Skeletal muscle tissue (tissue), 4 donors: Measurements from ENCODE around the gene CNTNAP5. TPM values are rescaled to one million over a fixed set of nuclear protein-coding genes. Genes with fewer than 3 reads are reported as not detected.

Experiments
- H3K27ac ChIP-seq: one replicate; pipeline ENCODE4 v1.7.0; 2013; ENCODE audit warnings: mild to moderate bottlenecking, low read depth, low read length, inconsistent platforms
- H3K27me3 ChIP-seq, 3 donors: one replicate each; pipeline ENCODE4 v1.7.0; 2013; ENCODE audit warnings: low read length in 3 of 3; ENCODE audit not compliant: control insufficient read depth in 3 of 3, insufficient read depth in 3 of 3
- H3K36me3 ChIP-seq, 3 donors: one replicate each; pipeline ENCODE4 v1.7.0; 2013; ENCODE audit warnings: low read length in 3 of 3; ENCODE audit not compliant: control insufficient read depth in 3 of 3, insufficient read depth in 3 of 3
- H3K4me1 ChIP-seq, 3 donors: one replicate each; pipeline ENCODE4 v1.7.0; 2013; ENCODE audit warnings: low read length in 3 of 3, mild to moderate bottlenecking in 3 of 3; ENCODE audit not compliant: control insufficient read depth in 3 of 3, insufficient read depth in 3 of 3
- H3K4me3 ChIP-seq, 3 donors: one replicate each; pipeline ENCODE4 v1.7.0; 2013; ENCODE audit warnings: low read length in 3 of 3
- H3K9ac ChIP-seq, 3 donors: one replicate each; pipeline ENCODE4 v1.7.0; 2013; ENCODE audit warnings: low read length in 3 of 3, mild to moderate bottlenecking in 3 of 3, moderate library complexity in 2 of 3, low read depth in 1 of 3
- H3K9me3 ChIP-seq, 3 donors: one replicate each; pipeline ENCODE4 v1.7.0; 2013; ENCODE audit warnings: low read length in 3 of 3; ENCODE audit not compliant: control insufficient read depth in 3 of 3
- total RNA-seq: library from RNA; depleted of rRNA; stranded (reverse); fragments of >200 nt; gene quantifications from one replicate; pipeline ENCODE4 v1.2.3, GENCODE V29; 2014
- donor health status: Osteomylitis.

Gene CNTNAP5
- total RNA-seq, 1 donor from 2014 or later, result not detected

GRCh38 chr2:124756048-124756447 is 731.0 kb downstream of the CNTNAP5 start:
- H3K4me3 ChIP-seq, result no peak overlapping the region
- H3K27me3 ChIP-seq, result no peaks in the 10 kb centered on the region
- H3K4me1 ChIP-seq, result no peaks in the 10 kb centered on the region
- H3K36me3 ChIP-seq, result no peaks in the 10 kb centered on the region
- H3K9me3 ChIP-seq, result no peaks in the 10 kb centered on the region
- H3K9ac ChIP-seq, result no peak overlapping the region
- no peak overlapping the region for H3K27ac ChIP-seq

GRCh38 chr2:124762388-124762787 is 737.3 kb downstream of the CNTNAP5 start:
- no peak overlapping the region for H3K9ac ChIP-seq
- no peak overlapping the region for H3K4me3 ChIP-seq
- no peaks in the 10 kb centered on the region for H3K36me3 ChIP-seq
- no peaks in the 10 kb centered on the region for H3K27me3 ChIP-seq
- H3K4me1 ChIP-seq, result no peaks in the 10 kb centered on the region
- no peaks in the 10 kb centered on the region for H3K9me3 ChIP-seq
- no peak overlapping the region for H3K27ac ChIP-seq

GRCh38 chr2:124763611-124764010 is 738.5 kb downstream of the CNTNAP5 start:
- Histone ChIP-seq H3K4me3 (no peak overlapping the region), H3K27ac (no peak overlapping the region), H3K36me3 (no peaks in the 10 kb centered on the region), H3K9me3 (no peaks in the 10 kb centered on the region), H3K4me1 (no peaks in the 10 kb centered on the region), H3K9ac (no peak overlapping the region), H3K27me3 (no peaks in the 10 kb centered on the region)

GRCh38 chr2:124774781-124775180 is 749.7 kb downstream of the CNTNAP5 start:
- peaks cover 0 to 2% (median 0%) of the 10 kb centered on the region in 3 donors for H3K9me3 ChIP-seq
- H3K9ac ChIP-seq, result no peak overlapping the region
- no peaks in the 10 kb centered on the region for H3K4me1 ChIP-seq
- no peak overlapping the region for H3K4me3 ChIP-seq
- H3K27me3 ChIP-seq, result no peaks in the 10 kb centered on the region
- no peak overlapping the region for H3K27ac ChIP-seq
- no peaks in the 10 kb centered on the region for H3K36me3 ChIP-seq

- peaks cover 0 to under 1% (median 0%) of the 10 kb centered on the region in 3 donors for H3K9me3 ChIP-seq
- no peaks in the 10 kb centered on the region for H3K4me1 ChIP-seq
- H3K27me3 ChIP-seq, result no peaks in the 10 kb centered on the region
- H3K36me3 ChIP-seq, result no peaks in the 10 kb centered on the region
- no peak overlapping the region for H3K4me3 ChIP-seq
- no peak overlapping the region for H3K27ac ChIP-seq
- no peak overlapping the region for H3K9ac ChIP-seq
These were observed 751.2 kb downstream of the CNTNAP5 start for GRCh38 chr2:124776332-124776731.

- H3K27me3 ChIP-seq, result no peaks in the 10 kb centered on the region
- no peak overlapping the region for H3K27ac ChIP-seq
- H3K9ac ChIP-seq, result no peak overlapping the region
- H3K36me3 ChIP-seq, result no peaks in the 10 kb centered on the region
- no peaks in the 10 kb centered on the region for H3K4me1 ChIP-seq
- no peaks in the 10 kb centered on the region for H3K9me3 ChIP-seq
- no peak overlapping the region for H3K4me3 ChIP-seq
These were observed 753.0 kb downstream of the CNTNAP5 start for GRCh38 chr2:124778076-124778475.

GRCh38 chr2:124796647-124797046 is 771.6 kb downstream of the CNTNAP5 start:
- Histone ChIP-seq H3K9me3 (no peaks in the 10 kb centered on the region), H3K36me3 (no peaks in the 10 kb centered on the region), H3K4me1 (no peaks in the 10 kb centered on the region), H3K4me3 (no peak overlapping the region), H3K27ac (no peak overlapping the region), H3K9ac (no peak overlapping the region), H3K27me3 (no peaks in the 10 kb centered on the region)

- H3K4me1 ChIP-seq, result no peaks in the 10 kb centered on the region
- H3K36me3 ChIP-seq, result no peaks in the 10 kb centered on the region
- no peak overlapping the region for H3K9ac ChIP-seq
- no peaks in the 10 kb centered on the region for H3K27me3 ChIP-seq
- H3K27ac ChIP-seq, result no peak overlapping the region
- H3K9me3 ChIP-seq, result no peaks in the 10 kb centered on the region
- H3K4me3 ChIP-seq, result no peak overlapping the region
These were observed 772.0 kb downstream of the CNTNAP5 start for GRCh38 chr2:124797049-124797448.

- Histone ChIP-seq H3K4me3 (no peak overlapping the region), H3K4me1 (no peaks in the 10 kb centered on the region), H3K36me3 (no peaks in the 10 kb centered on the region), H3K27ac (no peak overlapping the region), H3K9ac (no peak overlapping the region), H3K27me3 (no peaks in the 10 kb centered on the region), H3K9me3 (no peaks in the 10 kb centered on the region)
These were observed 773.5 kb downstream of the CNTNAP5 start for GRCh38 chr2:124798551-124798950.

- Histone ChIP-seq H3K36me3 (no peaks in the 10 kb centered on the region), H3K9me3 (no peaks in the 10 kb centered on the region), H3K4me3 (no peak overlapping the region), H3K27me3 (no peaks in the 10 kb centered on the region), H3K4me1 (no peaks in the 10 kb centered on the region), H3K27ac (no peak overlapping the region), H3K9ac (no peak overlapping the region)
These were observed 779.2 kb downstream of the CNTNAP5 start for GRCh38 chr2:124804014-124804940.
